Measurements from ENCODE around the gene AMPD3.

Gene AMPD3

GRCh38 chr11:10526974-10527918 lies 72.2 kb downstream of the AMPD3 start:
- H3K4me3 ChIP-seq (replicated peaks; ENCODE audit: low read depth, low read length): no peak overlapping the region
- no peak for TF ChIP-seq CTCF (IDR thresholded peaks at IDR 0.05; ENCODE audit: low read depth, low read length, missing control alignments)
- no peak for DNase-seq (ENCODE audit: extremely low read depth, low read depth)

- DNase-seq (ENCODE audit: extremely low read depth, low read depth): no peak
- no peak for TF ChIP-seq CTCF (IDR thresholded peaks at IDR 0.05; ENCODE audit: low read depth, low read length, missing control alignments)
- no peak overlapping the region for H3K4me3 ChIP-seq (replicated peaks; ENCODE audit: low read depth, low read length)
Measured at GRCh38 chr11:10528121-10528520, 73.1 kb downstream of the AMPD3 start.

GRCh38 chr11:10529279-10529678 lies 74.2 kb downstream of the AMPD3 start:
- DNase-seq (ENCODE audit: extremely low read depth, low read depth): no peak
- H3K4me3 ChIP-seq (replicated peaks; ENCODE audit: low read depth, low read length): no peak overlapping the region
- no peak for TF ChIP-seq CTCF (IDR thresholded peaks at IDR 0.05; ENCODE audit: low read depth, low read length, missing control alignments)

- no peak for DNase-seq (ENCODE audit: extremely low read depth, low read depth)
- no peak overlapping the region for H3K4me3 ChIP-seq (replicated peaks; ENCODE audit: low read depth, low read length)
- no peak for TF ChIP-seq CTCF (IDR thresholded peaks at IDR 0.05; ENCODE audit: low read depth, low read length, missing control alignments)
Measured at GRCh38 chr11:10532526-10532925, 77.5 kb downstream of the AMPD3 start.

- no peak for DNase-seq (ENCODE audit: extremely low read depth, low read depth)
- TF ChIP-seq CTCF (IDR thresholded peaks at IDR 0.05; ENCODE audit: low read depth, low read length, missing control alignments): no peak
- H3K4me3 ChIP-seq (replicated peaks; ENCODE audit: low read depth, low read length): no peak overlapping the region
Measured at GRCh38 chr11:10533323-10533722, 78.3 kb downstream of the AMPD3 start.

- H3K4me3 ChIP-seq (replicated peaks; ENCODE audit: low read depth, low read length): no peak overlapping the region
- no peak for TF ChIP-seq CTCF (IDR thresholded peaks at IDR 0.05; ENCODE audit: low read depth, low read length, missing control alignments)
- DNase-seq (ENCODE audit: extremely low read depth, low read depth): no peak
Measured at GRCh38 chr11:10534316-10534715, 79.3 kb downstream of the AMPD3 start.

Measured in HFF-Myc (cell line).